ENCODE measurements around the gene HOXA13.

GRCh38 chr7:27171637-27172314 is 28.1 kb downstream of the HOXA13 start:
- TF ChIP-seq CTCF (IDR thresholded peaks at IDR 0.05) (no peak), YY1 (IDR thresholded peaks at IDR 0.05; ENCODE audit: low read depth) (no peak), GABPA (IDR thresholded peaks at IDR 0.05; ENCODE audit: low read depth) (no peak), CHD2 (IDR thresholded peaks at IDR 0.05; ENCODE audit: low read length, partially characterized antibody) (no peak), REST (IDR thresholded peaks at IDR 0.05; ENCODE audit: low read depth, low read length) (no peak), POLR2AphosphoS5 (IDR thresholded peaks at IDR 0.05; ENCODE audit: low read depth, low read length) (no peak), TAF1 (IDR thresholded peaks at IDR 0.05; ENCODE audit: borderline replicate concordance, low read depth, low read length) (no peak), FOXM1 (IDR thresholded peaks at IDR 0.05; ENCODE audit: low read depth) (no peak), RAD21 (IDR thresholded peaks at IDR 0.05; ENCODE audit: low read length) (no peak), EP300 (IDR thresholded peaks at IDR 0.05; ENCODE audit: borderline replicate concordance in 1 of 2, low read depth in 1 of 2, low read length in 1 of 2) (no peak), RCOR1 (IDR thresholded peaks at IDR 0.05; ENCODE audit: low read length) (no peak)

Measured in SK-N-SH (cell line).